HCT116 (cell line): Measurements from ENCODE around the gene TDRD7. TPM values are rescaled to one million over a fixed set of nuclear protein-coding genes. Genes with fewer than 3 reads are reported as not detected.

Experiments
- ATAC-seq: fragments of 200-7000 bp; cut with Tn5 transposase; 2 replicates; pipeline ENCODE4 v1.9.1; 2020; ENCODE audit warnings: mild to moderate bottlenecking, moderate library complexity
- BruUV-seq: library from RNA; stranded (reverse); fragments of 400-500 nt; replicated peaks from 2 replicates; lab custom pipeline; 2021; lab: Mats Ljungman, UMichigan
- CTCF ChIA-PET: fragments of 300-600 bp; sonication (Branson Sonifier 250); formaldehyde crosslinking; loops from one replicate; lab custom pipeline; 2021; ENCODE audit warnings: antibody characterized with exemption; lab: Charles Lee
- POLR2A ChIA-PET: fragments of 300-600, 350-600 bp; sonication (Branson Sonifier 250); formaldehyde crosslinking; loops from one replicate; lab custom pipeline; 2021; ENCODE audit warnings: antibody characterized with exemption; lab: Charles Lee
- RAD21 ChIA-PET, 2 experiments: fragments of 300-600 bp; sonication (Branson Sonifier 250); formaldehyde crosslinking; loops; one replicate each; lab custom pipeline; 2023; ENCODE audit warnings: low total read pairs in 2 of 2; ENCODE audit not compliant: uncharacterized antibody in 2 of 2, unreplicated experiment in 2 of 2, low non-redundant PET in 1 of 2; lab: Charles Lee
- DNase-seq: peaks from one replicate; pipeline ENCODE4 v3.0.0-alpha.2; 2010; ENCODE audit warnings: low read depth, low spot score
- H2AFZ ChIP-seq: fragments of 200-600 bp; shearing (Covaris generic), sonication (generic); 2 replicates; pipeline ENCODE4 v1.6.1; 2017; ENCODE audit warnings: low read depth, mixed run types, mixed read lengths, antibody characterized with exemption, low read length; ENCODE audit not compliant: poor library complexity, severe bottlenecking
- H3K27ac ChIP-seq: 2 replicates; pipeline ENCODE4 v1.5.1; 2012; ENCODE audit warnings: low read depth, low read length
- H3K27me3 ChIP-seq: fragments of 200-600 bp; sonication (generic); 2 replicates; pipeline ENCODE4 v1.6.1; 2016; ENCODE audit warnings: mixed run types, low read length, mixed read lengths; ENCODE audit not compliant: insufficient read depth
- H3K36me3 ChIP-seq, 2 experiments: fragments of 200-500 bp in 1 of 2; fragments of 200-600 bp in 1 of 2; sonication (Bioruptor generic) in 1 of 2; sonication (generic) in 1 of 2; 2 replicates each; pipeline versions ENCODE4 v1.5.1 to v1.6.1; 2014 to 2016; ENCODE audit warnings: low read length in 2 of 2, inconsistent platforms in 1 of 2, mixed read lengths in 1 of 2, mixed run types in 1 of 2; ENCODE audit not compliant: insufficient read depth in 2 of 2, control insufficient read depth in 1 of 2
- H3K4me1 ChIP-seq, 2 experiments: fragments of 200-600 bp in 1 of 2; sonication (generic) in 1 of 2; 2 replicates each; pipeline versions ENCODE4 v1.5.1 to v1.6.1; 2012 to 2017; ENCODE audit warnings: low read length in 2 of 2, inconsistent platforms in 1 of 2, mild to moderate bottlenecking in 1 of 2, mixed read lengths in 1 of 2, mixed run types in 1 of 2, moderate library complexity in 1 of 2; ENCODE audit not compliant: insufficient read depth in 2 of 2, control insufficient read depth in 1 of 2
- H3K4me2 ChIP-seq: fragments of 200-600 bp; sonication (generic); 2 replicates; pipeline ENCODE4 v1.6.1; 2017; ENCODE audit warnings: mixed run types, low read length, mixed read lengths
- H3K4me3 ChIP-seq, 2 experiments: fragments of 200-600 bp in 1 of 2; sonication (generic) in 1 of 2; replicated peaks in 1 of 2; 2 replicates each; pipeline ENCODE4 v1.5.1; 2011 to 2016; ENCODE audit warnings: low read length in 2 of 2, control low read depth in 1 of 2, low read depth in 1 of 2, mild to moderate bottlenecking in 1 of 2, mixed read lengths in 1 of 2, mixed run types in 1 of 2
- H3K79me2 ChIP-seq: fragments of 200-600 bp; sonication (generic); 2 replicates; pipeline ENCODE4 v1.6.1; 2017; ENCODE audit warnings: mild to moderate bottlenecking, mixed run types, low read length, moderate library complexity, mixed read lengths; ENCODE audit not compliant: insufficient read depth
- H3K9ac ChIP-seq: fragments of 200-600 bp; sonication (generic); 2 replicates; pipeline ENCODE4 v1.6.1; 2016; ENCODE audit warnings: low read length, mixed read lengths
- H3K9me2 ChIP-seq: fragments of 200-600 bp; sonication (generic), shearing (Covaris generic); 2 replicates; pipeline ENCODE4 v1.6.1; 2017; ENCODE audit warnings: mixed run types, mild to moderate bottlenecking, moderate library complexity; ENCODE audit not compliant: insufficient read depth
- H3K9me3 ChIP-seq, 2 experiments: fragments of 200-500 bp in 1 of 2; fragments of 200-600 bp in 1 of 2; sonication (Bioruptor generic) in 1 of 2; sonication (generic) in 1 of 2; 2 replicates each; pipeline ENCODE4 v1.6.1; 2014 to 2017; ENCODE audit warnings: low read length in 2 of 2, mixed read lengths in 2 of 2, inconsistent platforms in 1 of 2, low read depth in 1 of 2, mild to moderate bottlenecking in 1 of 2, mixed run types in 1 of 2, moderate library complexity in 1 of 2; ENCODE audit not compliant: control insufficient read depth in 1 of 2, insufficient read depth in 1 of 2
- H4K20me1 ChIP-seq: fragments of 200-600 bp; sonication (generic), shearing (Covaris generic); 2 replicates; pipeline ENCODE4 v1.6.1; 2017; ENCODE audit warnings: mixed run types, mild to moderate bottlenecking, moderate library complexity; ENCODE audit not compliant: insufficient read depth
- ATF3 ChIP-seq: IDR thresholded peaks from 2 replicates; pipeline ENCODE4 v1.6.1; 2012
- CEBPB ChIP-seq: IDR thresholded peaks from 2 replicates; pipeline ENCODE4 v1.6.1; 2012; ENCODE audit warnings: low read depth
- ELF1 ChIP-seq: IDR thresholded peaks from 2 replicates; pipeline ENCODE4 v1.6.1; 2012; ENCODE audit warnings: low read depth, borderline replicate concordance
- EZH2 ChIP-seq: fragments of 200-600 bp; sonication (generic); IDR thresholded peaks from 2 replicates; pipeline ENCODE4 v1.6.1; 2017; ENCODE audit warnings: antibody characterized with exemption, mixed run types
- EZH2phosphoT487 ChIP-seq: fragments of 200-600 bp; IDR thresholded peaks from 2 replicates; pipeline ENCODE4 v1.6.1; 2018; ENCODE audit warnings: antibody characterized with exemption, borderline replicate concordance
- FOSL1 ChIP-seq: IDR thresholded peaks from 2 replicates; pipeline ENCODE4 v1.6.1; 2012; ENCODE audit warnings: low read depth
- POLR2AphosphoS5 ChIP-seq: IDR thresholded peaks from 2 replicates; pipeline ENCODE4 v1.6.1; 2011; ENCODE audit warnings: mild to moderate bottlenecking, low read depth, low read length, moderate library complexity
- SP1 ChIP-seq: IDR thresholded peaks from 2 replicates; pipeline ENCODE4 v1.6.1; 2012; ENCODE audit warnings: low read depth
- ZBTB33 ChIP-seq: IDR thresholded peaks from 2 replicates; pipeline ENCODE4 v1.6.1; 2011; ENCODE audit warnings: mild to moderate bottlenecking, low read length, moderate library complexity; ENCODE audit not compliant: insufficient replicate concordance; ENCODE audit errors: extremely low read depth
- ZFX ChIP-seq: fragments of 450-650 bp; IDR thresholded peaks from 2 replicates; pipeline ENCODE4 v1.6.1; 2017
- ZNF274 ChIP-seq: fragments of 200-500 bp; sonication (Bioruptor generic); IDR thresholded peaks from 2 replicates; pipeline ENCODE4 v1.6.1; 2014; ENCODE audit warnings: mild to moderate bottlenecking, low read depth, low read length, inconsistent platforms
- intact Hi-C: fragments of 100-400 bp; cut with micrococcal nuclease; formaldehyde crosslinking; loops from 2 replicates; pipeline ENCODE4 v1.10.0; 2022
- total RNA-seq: library from RNA; stranded (reverse); gene quantifications from one replicate; pipeline ENCODE4 v1.2.1, GENCODE V29; 2021; ENCODE audit not compliant: unreplicated experiment

Gene TDRD7
- total RNA-seq, 1 experiment from 2014 or later: 8.0 TPM

- TF ChIP-seq ZBTB33 (no peak), EZH2 (no peak), ATF3 (no peak)
These were observed 67.7 kb downstream of the TDRD7 start (continued) for GRCh38 chr9:97479496-97480159.

- Histone ChIP-seq H3K27ac (no peak overlapping the region), H3K4me3 (no peak overlapping the region), H3K9ac (no peak overlapping the region), H2AFZ (no peak overlapping the region), H3K79me2 (no peaks in the 10 kb centered on the region), H3K36me3 (peaks cover 2 to 4% of the 10 kb centered on the region in 2 experiments; a peak in 1 of 4 replicates), H3K4me1 (no peaks in the 10 kb centered on the region), H3K9me2 (no peaks in the 10 kb centered on the region), H4K20me1 (no peaks in the 10 kb centered on the region), H3K27me3 (no peaks in the 10 kb centered on the region), H3K9me3 (no peaks in the 10 kb centered on the region), H3K4me2 (no peak overlapping the region)
- intact Hi-C loops: no loop called here
- ChIA-PET RAD21 (no interaction called here), POLR2A (no interaction called here), CTCF (interaction anchor here (1.9 kb wide), 1 partner anchor 119 kb away, joined by 6 read pairs; no protein-coding TSS in a partner anchor)
- TF ChIP-seq POLR2AphosphoS5 (no peak), EZH2phosphoT487 (no peak), ZFX (no peak), CEBPB (no peak), ELF1 (no peak), SP1 (no peak), FOSL1 (no peak), ZNF274 (no peak)
- BruUV-seq: no TSS peak
- ATAC-seq (no peak), DNase-seq (no peak)
These were observed 68.3 kb downstream of the TDRD7 start for GRCh38 chr9:97480174-97480573.
